ENCODE measurements around the gene LIN7B. TPM values are rescaled to one million over a fixed set of nuclear protein-coding genes. Genes with fewer than 3 reads are reported as not detected.
A peak's percentile ranks its signal among the peaks of the same experiment; 100 is the strongest.

The LIN7B gene
- total and polyA plus RNA-seq, 2 of the 13 experiments (the other 11 are each of a cell fraction or from before 2014, with no cell fraction given), result 5.3 to 7.6 TPM

DNA sequence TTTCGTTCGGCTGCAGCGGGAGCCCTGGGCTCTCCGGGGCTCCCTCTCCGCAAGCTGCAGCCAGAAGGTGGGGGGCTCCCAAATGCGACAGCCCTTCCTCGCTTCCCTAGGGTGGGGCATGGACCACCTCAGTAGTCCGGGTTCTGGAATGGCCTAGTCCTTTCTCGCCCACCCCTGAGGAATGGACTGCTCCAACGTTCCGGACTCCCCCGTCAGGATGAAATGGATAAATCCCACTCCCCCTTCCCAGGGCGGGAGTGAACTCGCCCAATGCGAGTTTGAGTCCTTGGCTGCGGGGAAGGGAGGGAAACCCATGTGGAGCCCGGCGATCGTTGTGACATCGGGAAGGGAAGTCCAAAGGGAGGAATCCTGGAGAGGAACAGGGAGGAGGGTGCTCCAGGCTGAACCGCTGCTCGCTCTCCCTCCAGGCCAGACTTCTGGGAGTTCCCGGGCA, 35.5 kb downstream of the LIN7B start (continued):
- TF ChIP-seq, protein P1, sequence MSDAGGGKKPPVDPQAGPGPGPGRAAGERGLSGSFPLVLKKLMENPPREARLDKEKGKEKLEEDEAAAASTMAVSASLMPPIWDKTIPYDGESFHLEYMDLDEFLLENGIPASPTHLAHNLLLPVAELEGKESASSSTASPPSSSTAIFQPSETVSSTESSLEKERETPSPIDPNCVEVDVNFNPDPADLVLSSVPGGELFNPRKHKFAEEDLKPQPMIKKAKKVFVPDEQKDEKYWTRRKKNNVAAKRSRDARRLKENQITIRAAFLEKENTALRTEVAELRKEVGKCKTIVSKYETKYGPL (CRISPR knock-in tag; IDR thresholded peaks at IDR 0.05), result no peak
- TF ChIP-seq ZNF10 (CRISPR knock-in tag; IDR thresholded peaks at IDR 0.05; ENCODE audit: borderline replicate concordance, low read depth) (no peak), ZEB1 (IDR thresholded peaks at IDR 0.05; ENCODE audit: insufficient replicate concordance, low read depth) (peak; percentile 2), ZFX (CRISPR knock-in tag; IDR thresholded peaks at IDR 0.05; ENCODE audit: low read depth) (no peak), ZNF567 (CRISPR knock-in tag; IDR thresholded peaks at IDR 0.05; ENCODE audit: borderline replicate concordance) (0 out of 2 replicates have a peak, but pooled peaks have one; percentile 43), KDM3A (CRISPR knock-in tag; IDR thresholded peaks at IDR 0.05; ENCODE audit: low read depth) (0 out of 2 replicates have a peak, but pooled peaks have one; percentile 2), ZNF251 (CRISPR knock-in tag; IDR thresholded peaks at IDR 0.05) (no peak), ZNF792 (CRISPR knock-in tag; IDR thresholded peaks at IDR 0.05) (no peak), PRMT3 (CRISPR knock-in tag; IDR thresholded peaks at IDR 0.05; ENCODE audit: borderline replicate concordance, low read depth) (no peak), ZNF768 (CRISPR knock-in tag; IDR thresholded peaks at IDR 0.05) (no peak), MEF2D (CRISPR knock-in tag; IDR thresholded peaks at IDR 0.05) (no peak), EHMT2 (IDR thresholded peaks at IDR 0.05; ENCODE audit: borderline replicate concordance, low read depth, low read length) (peak; percentile 26; the same call in 1 of the 2 replicates)
- TF ChIP-seq, protein P2, sequence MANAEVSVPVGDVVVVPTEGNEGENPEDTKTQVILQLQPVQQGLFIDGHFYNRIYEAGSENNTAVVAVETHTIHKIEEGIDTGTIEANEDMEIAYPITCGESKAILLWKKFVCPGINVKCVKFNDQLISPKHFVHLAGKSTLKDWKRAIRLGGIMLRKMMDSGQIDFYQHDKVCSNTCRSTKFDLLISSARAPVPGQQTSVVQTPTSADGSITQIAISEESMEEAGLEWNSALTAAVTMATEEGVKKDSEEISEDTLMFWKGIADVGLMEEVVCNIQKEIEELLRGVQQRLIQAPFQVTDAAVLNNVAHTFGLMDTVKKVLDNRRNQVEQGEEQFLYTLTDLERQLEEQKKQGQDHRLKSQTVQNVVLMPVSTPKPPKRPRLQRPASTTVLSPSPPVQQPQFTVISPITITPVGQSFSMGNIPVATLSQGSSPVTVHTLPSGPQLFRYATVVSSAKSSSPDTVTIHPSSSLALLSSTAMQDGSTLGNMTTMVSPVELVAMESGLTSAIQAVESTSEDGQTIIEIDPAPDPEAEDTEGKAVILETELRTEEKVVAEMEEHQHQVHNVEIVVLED (CRISPR knock-in tag; IDR thresholded peaks at IDR 0.05; ENCODE audit: borderline replicate concordance), result no peak
- TF ChIP-seq, protein P3, sequence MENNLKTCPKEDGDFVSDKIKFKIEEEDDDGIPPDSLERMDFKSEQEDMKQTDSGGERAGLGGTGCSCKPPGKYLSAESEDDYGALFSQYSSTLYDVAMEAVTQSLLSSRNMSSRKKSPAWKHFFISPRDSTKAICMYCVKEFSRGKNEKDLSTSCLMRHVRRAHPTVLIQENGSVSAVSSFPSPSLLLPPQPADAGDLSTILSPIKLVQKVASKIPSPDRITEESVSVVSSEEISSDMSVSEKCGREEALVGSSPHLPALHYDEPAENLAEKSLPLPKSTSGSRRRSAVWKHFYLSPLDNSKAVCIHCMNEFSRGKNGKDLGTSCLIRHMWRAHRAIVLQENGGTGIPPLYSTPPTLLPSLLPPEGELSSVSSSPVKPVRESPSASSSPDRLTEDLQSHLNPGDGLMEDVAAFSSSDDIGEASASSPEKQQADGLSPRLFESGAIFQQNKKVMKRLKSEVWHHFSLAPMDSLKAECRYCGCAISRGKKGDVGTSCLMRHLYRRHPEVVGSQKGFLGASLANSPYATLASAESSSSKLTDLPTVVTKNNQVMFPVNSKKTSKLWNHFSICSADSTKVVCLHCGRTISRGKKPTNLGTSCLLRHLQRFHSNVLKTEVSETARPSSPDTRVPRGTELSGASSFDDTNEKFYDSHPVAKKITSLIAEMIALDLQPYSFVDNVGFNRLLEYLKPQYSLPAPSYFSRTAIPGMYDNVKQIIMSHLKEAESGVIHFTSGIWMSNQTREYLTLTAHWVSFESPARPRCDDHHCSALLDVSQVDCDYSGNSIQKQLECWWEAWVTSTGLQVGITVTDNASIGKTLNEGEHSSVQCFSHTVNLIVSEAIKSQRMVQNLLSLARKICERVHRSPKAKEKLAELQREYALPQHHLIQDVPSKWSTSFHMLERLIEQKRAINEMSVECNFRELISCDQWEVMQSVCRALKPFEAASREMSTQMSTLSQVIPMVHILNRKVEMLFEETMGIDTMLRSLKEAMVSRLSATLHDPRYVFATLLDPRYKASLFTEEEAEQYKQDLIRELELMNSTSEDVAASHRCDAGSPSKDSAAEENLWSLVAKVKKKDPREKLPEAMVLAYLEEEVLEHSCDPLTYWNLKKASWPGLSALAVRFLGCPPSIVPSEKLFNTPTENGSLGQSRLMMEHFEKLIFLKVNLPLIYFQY (CRISPR knock-in tag; IDR thresholded peaks at IDR 0.05; ENCODE audit: borderline replicate concordance), result no peak
- TF ChIP-seq, protein P4, sequence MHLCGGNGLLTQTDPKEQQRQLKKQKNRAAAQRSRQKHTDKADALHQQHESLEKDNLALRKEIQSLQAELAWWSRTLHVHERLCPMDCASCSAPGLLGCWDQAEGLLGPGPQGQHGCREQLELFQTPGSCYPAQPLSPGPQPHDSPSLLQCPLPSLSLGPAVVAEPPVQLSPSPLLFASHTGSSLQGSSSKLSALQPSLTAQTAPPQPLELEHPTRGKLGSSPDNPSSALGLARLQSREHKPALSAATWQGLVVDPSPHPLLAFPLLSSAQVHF (CRISPR knock-in tag; IDR thresholded peaks at IDR 0.05), result no peak
- TF ChIP-seq, protein P5, sequence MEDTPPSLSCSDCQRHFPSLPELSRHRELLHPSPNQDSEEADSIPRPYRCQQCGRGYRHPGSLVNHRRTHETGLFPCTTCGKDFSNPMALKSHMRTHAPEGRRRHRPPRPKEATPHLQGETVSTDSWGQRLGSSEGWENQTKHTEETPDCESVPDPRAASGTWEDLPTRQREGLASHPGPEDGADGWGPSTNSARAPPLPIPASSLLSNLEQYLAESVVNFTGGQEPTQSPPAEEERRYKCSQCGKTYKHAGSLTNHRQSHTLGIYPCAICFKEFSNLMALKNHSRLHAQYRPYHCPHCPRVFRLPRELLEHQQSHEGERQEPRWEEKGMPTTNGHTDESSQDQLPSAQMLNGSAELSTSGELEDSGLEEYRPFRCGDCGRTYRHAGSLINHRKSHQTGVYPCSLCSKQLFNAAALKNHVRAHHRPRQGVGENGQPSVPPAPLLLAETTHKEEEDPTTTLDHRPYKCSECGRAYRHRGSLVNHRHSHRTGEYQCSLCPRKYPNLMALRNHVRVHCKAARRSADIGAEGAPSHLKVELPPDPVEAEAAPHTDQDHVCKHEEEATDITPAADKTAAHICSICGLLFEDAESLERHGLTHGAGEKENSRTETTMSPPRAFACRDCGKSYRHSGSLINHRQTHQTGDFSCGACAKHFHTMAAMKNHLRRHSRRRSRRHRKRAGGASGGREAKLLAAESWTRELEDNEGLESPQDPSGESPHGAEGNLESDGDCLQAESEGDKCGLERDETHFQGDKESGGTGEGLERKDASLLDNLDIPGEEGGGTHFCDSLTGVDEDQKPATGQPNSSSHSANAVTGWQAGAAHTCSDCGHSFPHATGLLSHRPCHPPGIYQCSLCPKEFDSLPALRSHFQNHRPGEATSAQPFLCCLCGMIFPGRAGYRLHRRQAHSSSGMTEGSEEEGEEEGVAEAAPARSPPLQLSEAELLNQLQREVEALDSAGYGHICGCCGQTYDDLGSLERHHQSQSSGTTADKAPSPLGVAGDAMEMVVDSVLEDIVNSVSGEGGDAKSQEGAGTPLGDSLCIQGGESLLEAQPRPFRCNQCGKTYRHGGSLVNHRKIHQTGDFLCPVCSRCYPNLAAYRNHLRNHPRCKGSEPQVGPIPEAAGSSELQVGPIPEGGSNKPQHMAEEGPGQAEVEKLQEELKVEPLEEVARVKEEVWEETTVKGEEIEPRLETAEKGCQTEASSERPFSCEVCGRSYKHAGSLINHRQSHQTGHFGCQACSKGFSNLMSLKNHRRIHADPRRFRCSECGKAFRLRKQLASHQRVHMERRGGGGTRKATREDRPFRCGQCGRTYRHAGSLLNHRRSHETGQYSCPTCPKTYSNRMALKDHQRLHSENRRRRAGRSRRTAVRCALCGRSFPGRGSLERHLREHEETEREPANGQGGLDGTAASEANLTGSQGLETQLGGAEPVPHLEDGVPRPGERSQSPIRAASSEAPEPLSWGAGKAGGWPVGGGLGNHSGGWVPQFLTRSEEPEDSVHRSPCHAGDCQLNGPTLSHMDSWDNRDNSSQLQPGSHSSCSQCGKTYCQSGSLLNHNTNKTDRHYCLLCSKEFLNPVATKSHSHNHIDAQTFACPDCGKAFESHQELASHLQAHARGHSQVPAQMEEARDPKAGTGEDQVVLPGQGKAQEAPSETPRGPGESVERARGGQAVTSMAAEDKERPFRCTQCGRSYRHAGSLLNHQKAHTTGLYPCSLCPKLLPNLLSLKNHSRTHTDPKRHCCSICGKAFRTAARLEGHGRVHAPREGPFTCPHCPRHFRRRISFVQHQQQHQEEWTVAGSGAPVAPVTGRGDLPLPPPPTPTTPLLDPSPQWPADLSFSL (CRISPR knock-in tag; IDR thresholded peaks at IDR 0.05), result no peak

Measured in HepG2 (cell line).